Karpas-422 (cell line): ENCODE measurements around the gene RSPO1. TPM values are rescaled to one million over a fixed set of nuclear protein-coding genes. Genes with fewer than 3 reads are reported as not detected.

ENCODE experiments used
- DNase-seq: peaks from one replicate; pipeline ENCODE4 v3.0.0-alpha.2; 2015
- H2AFZ ChIP-seq: fragments of 200-600 bp; sonication (generic); 2 replicates; pipeline ENCODE4 v1.6.1; 2014; ENCODE audit warnings: antibody characterized with exemption, low read length, mixed read lengths
- H3K27ac ChIP-seq: fragments of 200-600 bp; sonication (generic); 2 replicates; pipeline ENCODE4 v1.5.1; 2014; ENCODE audit warnings: mild to moderate bottlenecking, low read length, moderate library complexity
- H3K27me3 ChIP-seq: fragments of 200-600 bp; sonication (generic); 2 replicates; pipeline ENCODE4 v1.6.1; 2014; ENCODE audit warnings: low read length, mixed read lengths
- H3K36me3 ChIP-seq: fragments of 200-600 bp; sonication (generic); 2 replicates; pipeline ENCODE4 v1.6.1; 2014; ENCODE audit warnings: low read length, mixed read lengths; ENCODE audit not compliant: insufficient read depth
- H3K4me1 ChIP-seq: fragments of 200-600 bp; sonication (generic); 2 replicates; pipeline ENCODE4 v1.6.1; 2014; ENCODE audit warnings: mild to moderate bottlenecking, low read length, mixed read lengths
- H3K4me2 ChIP-seq: fragments of 200-600 bp; sonication (generic); 2 replicates; pipeline ENCODE4 v1.6.1; 2014; ENCODE audit warnings: low read length, low read depth, mild to moderate bottlenecking; ENCODE audit not compliant: poor library complexity, severe bottlenecking
- H3K4me3 ChIP-seq: fragments of 200-600 bp; sonication (generic); 2 replicates; pipeline ENCODE4 v1.5.1; 2014; ENCODE audit warnings: mild to moderate bottlenecking, antibody characterized with exemption, low read length, mixed read lengths
- H3K79me2 ChIP-seq: fragments of 200-600 bp; sonication (generic); 2 replicates; pipeline ENCODE4 v1.6.1; 2014; ENCODE audit warnings: mild to moderate bottlenecking, low read length, mixed read lengths
- H3K9ac ChIP-seq: fragments of 200-600 bp; sonication (generic); 2 replicates; pipeline ENCODE4 v1.6.0; 2014; ENCODE audit warnings: low read length
- H3K9me2 ChIP-seq: fragments of 200-600 bp; sonication (generic), shearing (Covaris generic); replicated peaks from 2 replicates; pipeline ENCODE4 v1.6.0; 2014; ENCODE audit warnings: mild to moderate bottlenecking, low read length, moderate library complexity; ENCODE audit not compliant: insufficient read depth
- H3K9me3 ChIP-seq: fragments of 300-700, 200-600 bp; sonication (generic); 2 replicates; pipeline ENCODE4 v1.6.1; 2014; ENCODE audit warnings: low read length, mixed read lengths
- H4K20me1 ChIP-seq: fragments of 200-600 bp; sonication (generic); 2 replicates; pipeline ENCODE4 v1.6.1; 2014; ENCODE audit warnings: mild to moderate bottlenecking, antibody characterized with exemption, low read length, low read depth; ENCODE audit not compliant: insufficient read depth
- total RNA-seq: library from RNA; depleted of rRNA; stranded (reverse); fragments of >200 nt; shearing (Covaris generic); gene quantifications from 2 replicates; pipeline ENCODE4 v1.2.3, GENCODE V29; 2014; ENCODE audit warnings: low replicate concordance; rRNA removed

The RSPO1 gene
- total RNA-seq, 1 experiment from 2014 or later: not detected

GRCh38 chr1:37562984-37563383 is 71.7 kb downstream of the RSPO1 start:
- H3K4me2 ChIP-seq: no peak overlapping the region

More at GRCh38 chr1:37562984-37563383, 71.7 kb downstream of the RSPO1 start:
- Histone ChIP-seq H4K20me1 (no peaks in the 10 kb centered on the region), H3K4me3 (no peak overlapping the region), H3K36me3 (peaks cover 26% of the 10 kb centered on the region), H3K4me1 (no peaks in the 10 kb centered on the region), H3K27ac (no peak overlapping the region), H3K9me3 (no peaks in the 10 kb centered on the region), H3K27me3 (no peaks in the 10 kb centered on the region), H2AFZ (no peak overlapping the region), H3K9ac (no peak overlapping the region), H3K79me2 (no peaks in the 10 kb centered on the region), H3K9me2 (no peaks in the 10 kb centered on the region)
- DNase-seq: no peak

Other genes starting within 250 kb of the RSPO1 start
- gene ZC3H12A, start 160.3 kb downstream of the RSPO1 start, total RNA-seq: 3.8 and 17.7 TPM in 2 replicates
- 105 and 126 TPM in 2 replicates for gene MEAF6, start 120.1 kb downstream of the RSPO1 start, total RNA-seq
- gene SNIP1, start 80.6 kb downstream of the RSPO1 start, total RNA-seq: 8.6 and 9.7 TPM in 2 replicates
- gene DNALI1, start 78.0 kb downstream of the RSPO1 start, total RNA-seq: not detected in 2 replicates
- gene GNL2, start 39.0 kb downstream of the RSPO1 start, total RNA-seq: 56.2 and 76.1 TPM in 2 replicates
- gene CDCA8, start 57.6 kb upstream of the RSPO1 start, total RNA-seq: 25.7 and 33.1 TPM in 2 replicates
- not detected in 2 replicates for gene EPHA10, start 130.2 kb upstream of the RSPO1 start, total RNA-seq
- 27.8 and 31.6 TPM in 2 replicates for gene MANEAL, start 159.0 kb upstream of the RSPO1 start, total RNA-seq
- gene C1orf122, start 172.9 kb upstream of the RSPO1 start, total RNA-seq: 26.2 and 56.2 TPM in 2 replicates
- 17.6 and 21.8 TPM in 2 replicates for gene YRDC, start 173.3 kb upstream of the RSPO1 start, total RNA-seq
- gene MTF1, start 224.7 kb upstream of the RSPO1 start, total RNA-seq: 2.3 and 5.1 TPM in 2 replicates